Measurements from ENCODE around the gene AGRN.

DNA sequence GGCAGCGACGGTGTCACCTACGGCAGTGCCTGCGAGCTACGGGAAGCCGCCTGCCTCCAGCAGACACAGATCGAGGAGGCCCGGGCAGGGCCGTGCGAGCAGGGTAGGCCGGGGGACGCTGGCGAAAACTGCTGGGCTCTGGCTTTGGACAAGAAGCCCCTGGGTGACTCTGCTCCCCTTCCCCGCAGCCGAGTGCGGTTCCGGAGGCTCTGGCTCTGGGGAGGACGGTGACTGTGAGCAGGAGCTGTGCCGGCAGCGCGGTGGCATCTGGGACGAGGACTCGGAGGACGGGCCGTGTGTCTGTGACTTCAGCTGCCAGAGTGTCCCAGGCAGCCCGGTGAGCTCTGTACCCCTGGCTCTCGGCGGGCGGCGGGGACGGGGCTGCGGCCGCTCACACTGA is 24.0 kb downstream of the AGRN start:
- TF ChIP-seq, protein P1, sequence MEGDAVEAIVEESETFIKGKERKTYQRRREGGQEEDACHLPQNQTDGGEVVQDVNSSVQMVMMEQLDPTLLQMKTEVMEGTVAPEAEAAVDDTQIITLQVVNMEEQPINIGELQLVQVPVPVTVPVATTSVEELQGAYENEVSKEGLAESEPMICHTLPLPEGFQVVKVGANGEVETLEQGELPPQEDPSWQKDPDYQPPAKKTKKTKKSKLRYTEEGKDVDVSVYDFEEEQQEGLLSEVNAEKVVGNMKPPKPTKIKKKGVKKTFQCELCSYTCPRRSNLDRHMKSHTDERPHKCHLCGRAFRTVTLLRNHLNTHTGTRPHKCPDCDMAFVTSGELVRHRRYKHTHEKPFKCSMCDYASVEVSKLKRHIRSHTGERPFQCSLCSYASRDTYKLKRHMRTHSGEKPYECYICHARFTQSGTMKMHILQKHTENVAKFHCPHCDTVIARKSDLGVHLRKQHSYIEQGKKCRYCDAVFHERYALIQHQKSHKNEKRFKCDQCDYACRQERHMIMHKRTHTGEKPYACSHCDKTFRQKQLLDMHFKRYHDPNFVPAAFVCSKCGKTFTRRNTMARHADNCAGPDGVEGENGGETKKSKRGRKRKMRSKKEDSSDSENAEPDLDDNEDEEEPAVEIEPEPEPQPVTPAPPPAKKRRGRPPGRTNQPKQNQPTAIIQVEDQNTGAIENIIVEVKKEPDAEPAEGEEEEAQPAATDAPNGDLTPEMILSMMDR (IDR thresholded peaks at IDR 0.05) = no peak
- TF ChIP-seq POLR2AphosphoS5 (IDR thresholded peaks at IDR 0.05) (no peak), POLR2A (IDR thresholded peaks at IDR 0.05) (no peak)
